Fibroblast of the conjunctiva (primary cell): ENCODE measurements around the gene TRAPPC2L.

Experiments used
- DNase-seq: peaks from one replicate; pipeline ENCODE4 v3.0.0-alpha.2; 2010; ENCODE audit warnings: low read depth

TRAPPC2L gene

GRCh38 chr16:88861359-88861758 is 4.4 kb downstream of the TRAPPC2L start:
- no peak for DNase-seq

- no peak for DNase-seq
Observed at GRCh38 chr16:88862968-88863367, 6.0 kb downstream of the TRAPPC2L start.

DNA sequence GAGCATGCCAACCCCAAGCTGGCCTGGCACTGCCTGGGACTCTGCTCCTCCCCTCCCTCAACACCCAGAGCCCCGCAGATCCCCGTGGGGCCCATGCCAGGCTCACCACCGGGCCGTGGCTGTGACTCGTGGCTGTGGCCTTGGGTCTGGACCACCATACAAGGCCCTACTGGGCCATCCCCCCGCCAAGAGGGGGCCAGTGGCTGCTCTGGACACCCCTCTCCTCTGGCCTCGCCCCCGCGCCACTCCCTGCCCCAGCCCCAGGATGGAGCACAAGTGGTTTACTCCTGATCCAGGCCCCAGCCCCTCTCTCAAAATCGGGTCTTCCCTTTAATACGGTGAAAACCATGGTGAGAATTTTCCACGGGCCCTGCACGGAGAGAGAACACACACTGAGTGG is 6.5 kb downstream of the TRAPPC2L start:
- no peak for DNase-seq

DNA sequence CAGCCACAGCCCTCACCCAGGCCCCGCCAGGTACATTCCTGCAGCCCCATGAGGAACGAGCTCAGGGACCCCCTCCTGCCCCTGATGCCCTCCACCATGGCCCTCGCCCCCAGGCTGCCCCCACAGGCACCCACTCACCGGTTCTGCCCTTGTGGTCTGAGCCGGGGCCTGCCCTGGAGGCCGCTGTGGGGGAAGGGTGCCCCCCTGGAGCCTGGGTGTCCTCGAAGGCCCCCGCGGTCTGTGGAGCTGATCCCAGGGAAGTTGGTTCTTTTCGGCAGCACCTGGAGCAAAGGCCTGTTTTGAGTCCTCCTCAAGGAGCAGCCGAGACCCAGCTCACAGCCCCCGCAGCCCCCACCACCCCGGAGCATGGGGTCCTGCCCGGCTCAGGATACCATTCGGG is 7.2 kb downstream of the TRAPPC2L start:
- DNase-seq = no peak

DNA sequence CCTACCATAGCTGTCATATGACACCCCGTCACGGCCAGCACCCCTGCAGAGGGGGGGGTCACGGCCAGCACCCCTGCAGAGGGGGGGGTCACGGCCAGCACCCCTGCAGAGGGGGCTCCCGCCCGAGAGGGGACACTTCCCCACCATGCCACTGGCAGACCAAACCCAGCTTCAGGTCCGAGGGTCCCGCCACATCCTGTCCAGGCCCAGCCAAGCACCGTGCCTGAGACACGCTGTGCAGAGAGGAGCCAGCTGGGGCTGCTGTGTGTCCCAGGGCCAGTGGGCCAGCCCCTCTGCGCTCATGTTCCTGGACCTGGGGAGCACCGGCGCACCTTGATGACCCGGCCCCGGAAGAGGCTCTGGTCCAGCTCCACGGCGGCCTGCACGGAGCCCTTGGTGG is 7.6 kb downstream of the TRAPPC2L start:
- DNase-seq = no peak

GRCh38 chr16:88865310-88865709 is 8.4 kb downstream of the TRAPPC2L start:
- DNase-seq = no peak

DNA sequence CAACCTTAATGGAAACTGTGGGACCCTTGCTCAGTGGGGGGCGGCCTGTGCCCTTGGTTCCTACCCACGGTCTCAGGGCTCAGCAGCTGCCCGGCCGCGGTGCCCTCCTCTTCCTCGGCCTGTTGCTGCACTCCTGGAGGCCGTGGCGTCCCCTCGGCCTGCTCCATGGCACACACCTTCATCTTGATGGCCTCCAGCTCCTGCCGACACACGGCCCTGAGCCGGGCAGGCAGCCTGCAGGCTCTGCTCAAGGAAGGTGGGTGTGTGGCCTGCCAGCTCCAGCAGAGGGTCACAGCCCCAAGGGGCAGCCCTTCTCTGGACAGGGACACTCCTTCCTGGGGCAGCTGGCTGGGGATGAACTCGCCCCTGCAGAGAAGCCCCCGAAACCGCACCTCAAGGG is 8.8 kb downstream of the TRAPPC2L start:
- DNase-seq = no peak

GRCh38 chr16:88866151-88866920 is 9.4 kb downstream of the TRAPPC2L start, which contains the start of gene PABPN1L:
PABPN1L (minus strand) TSS chr16:88866660; CDS start chr16:88866606, 54 bp downstream.
- DNase-seq = no peak

DNA sequence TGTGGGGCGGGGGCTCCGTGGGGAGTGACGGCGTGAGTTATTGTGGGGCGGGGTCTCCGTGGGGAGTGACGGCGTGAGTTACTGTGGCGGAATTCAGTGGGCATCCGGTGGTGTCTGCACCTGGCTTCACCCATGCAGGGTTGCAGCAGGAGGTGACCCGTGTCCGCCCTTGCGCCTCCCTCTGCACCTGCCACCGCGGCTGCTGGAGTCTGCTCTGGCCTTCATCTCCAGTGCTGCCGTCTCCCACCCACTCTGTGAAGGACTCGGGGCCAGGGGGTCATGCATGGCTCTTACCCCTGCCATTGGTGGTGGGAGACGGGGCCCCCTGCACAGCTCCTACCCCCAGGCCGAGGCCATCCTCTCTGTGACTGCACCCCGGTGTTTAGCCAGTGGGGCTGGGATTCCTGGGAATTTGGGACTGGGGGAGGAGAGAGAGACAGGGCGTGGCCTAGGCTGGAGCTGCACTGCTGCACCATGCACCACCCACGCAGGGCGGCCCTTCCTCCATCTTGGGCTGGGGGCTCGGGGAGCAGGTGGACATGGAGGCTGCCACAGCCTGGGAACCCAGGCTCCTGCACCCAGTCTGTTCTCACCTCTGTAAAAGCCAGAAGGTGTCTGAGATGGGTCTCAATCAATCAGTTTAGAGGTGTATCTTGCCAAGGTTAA is 10.8 kb downstream of the TRAPPC2L start:
- DNase-seq = no peak

DNA sequence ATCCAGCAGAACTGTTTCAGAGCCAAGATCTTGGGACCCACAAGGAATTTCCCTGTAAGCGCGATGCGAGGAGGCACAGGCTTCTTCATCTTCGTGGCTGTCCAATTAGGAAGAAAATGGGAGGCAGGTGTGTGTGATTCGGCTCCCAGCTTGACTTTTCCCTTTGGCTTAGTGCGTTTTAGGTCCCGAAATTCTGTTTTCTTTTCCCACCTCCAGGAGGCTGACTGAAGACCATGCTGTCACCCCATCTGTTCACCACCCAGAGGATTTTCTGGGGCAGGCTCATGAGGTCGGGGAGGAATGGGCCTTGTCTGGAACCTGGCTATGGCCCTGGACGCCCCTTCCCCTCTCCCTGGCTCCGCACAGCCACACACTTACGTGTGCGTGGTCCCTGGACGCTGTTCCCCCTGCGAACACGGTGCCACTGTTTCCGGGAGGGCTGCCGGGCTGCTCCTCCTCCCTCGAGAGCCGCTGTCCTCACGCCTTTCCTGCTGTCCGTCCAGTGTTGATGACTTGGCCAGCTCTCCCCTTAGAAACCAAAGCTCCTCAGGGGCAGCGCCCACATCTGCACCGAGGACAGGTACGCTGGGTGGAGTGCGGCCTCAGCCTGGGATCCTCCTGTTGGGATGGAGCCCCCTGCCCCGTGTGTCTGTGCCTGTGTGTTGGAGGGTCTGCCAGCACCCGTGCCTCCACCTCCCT is 12.2 kb downstream of the TRAPPC2L start:
- no peak for DNase-seq

DNA sequence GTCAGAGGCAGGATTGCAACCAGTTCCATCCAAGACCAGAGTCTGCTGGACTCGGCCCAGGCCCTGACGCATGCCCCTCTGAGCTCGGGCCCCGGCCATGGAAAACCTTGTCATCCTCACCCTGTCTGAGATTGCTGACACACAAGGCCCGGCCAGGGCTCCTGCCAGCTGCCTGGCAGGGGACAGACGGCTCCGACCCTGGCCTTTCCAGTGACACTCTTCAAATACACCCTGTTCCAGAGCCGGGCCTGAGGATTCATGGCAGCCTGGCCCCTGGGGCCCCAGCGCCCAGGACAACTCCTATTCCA is 12.7 kb downstream of the TRAPPC2L start:
- DNase-seq = no peak

- DNase-seq = no peak
Observed at GRCh38 chr16:88870608-88871348, 13.9 kb downstream of the TRAPPC2L start.

GRCh38 chr16:88871349-88871702 is 14.4 kb downstream of the TRAPPC2L start:
- no peak for DNase-seq

- DNase-seq = no peak
Observed at GRCh38 chr16:88871730-88872416, 14.9 kb downstream of the TRAPPC2L start.

- no peak for DNase-seq
Observed at GRCh38 chr16:88872650-88873331, 15.9 kb downstream of the TRAPPC2L start.

- no peak for DNase-seq
Observed at GRCh38 chr16:88874938-88875599, 18.1 kb downstream of the TRAPPC2L start.

GRCh38 chr16:88875703-88876234 is 18.8 kb downstream of the TRAPPC2L start:
- no peak for DNase-seq

GRCh38 chr16:88876942-88877526 is 20.1 kb downstream of the TRAPPC2L start:
- no peak for DNase-seq

DNA sequence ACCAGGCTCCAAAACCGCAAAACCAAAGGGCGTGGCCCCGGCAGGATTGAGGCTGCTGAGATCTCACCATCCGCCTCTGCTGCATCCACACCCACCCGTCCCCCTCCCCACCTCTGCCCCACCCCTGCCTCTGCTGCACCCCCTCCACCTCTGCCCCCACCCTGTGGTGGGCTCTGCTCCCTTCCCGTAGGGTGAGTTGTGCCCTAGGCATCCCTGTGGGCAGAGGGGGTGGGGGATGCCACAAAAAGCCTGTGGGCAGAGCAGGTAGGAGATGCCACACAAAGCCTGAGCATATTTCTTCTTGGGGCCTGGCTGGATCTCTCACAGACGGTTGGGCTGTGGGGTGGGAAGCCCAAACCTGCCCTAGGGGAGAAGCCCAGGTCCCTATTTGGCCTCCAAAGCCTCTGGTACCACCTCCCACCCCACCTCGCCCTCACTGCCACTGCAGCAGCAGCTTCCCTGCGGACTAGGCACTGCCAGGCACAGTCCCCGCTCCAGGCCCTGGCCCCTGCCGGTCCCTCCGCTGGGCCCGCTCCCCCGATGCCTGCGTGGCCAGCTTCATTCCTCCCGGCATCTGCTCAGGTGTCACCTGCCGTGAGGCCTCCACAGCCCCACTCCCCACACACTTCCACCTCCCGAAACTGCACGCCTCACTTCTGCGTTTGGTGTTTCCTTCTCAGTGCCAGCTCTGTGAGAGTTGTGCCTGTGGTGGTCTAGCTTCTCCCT is 20.8 kb downstream of the TRAPPC2L start:
- no peak for DNase-seq
